HepG2 (cell line): Measurements from ENCODE around the gene CTXN3. TPM values are rescaled to one million over a fixed set of nuclear protein-coding genes. Genes with fewer than 3 reads are reported as not detected.

Experiments used
- ATAC-seq: fragments of 200-7000 bp; cut with Tn5 transposase; 3 replicates; pipeline ENCODE4 v1.9.1; 2020; ENCODE audit warnings: mild to moderate bottlenecking, moderate library complexity
- BruUV-seq: library from RNA; stranded (reverse); fragments of 400-500 nt; replicated peaks from 2 replicates; lab custom pipeline; 2021; lab: Mats Ljungman, UMichigan
- CTCF ChIA-PET: fragments of 300-600 bp; formaldehyde crosslinking; extraction: SDS; loops from one replicate; lab custom pipeline; 2021; ENCODE audit warnings: low total read pairs, inconsistent platforms, low intra/inter-chr PET ratio; lab: Yijun Ruan, JAX
- POLR2A ChIA-PET: fragments of 350-600 bp; sonication (Branson Sonifier 250); formaldehyde crosslinking; loops from one replicate; lab custom pipeline; 2020; ENCODE audit warnings: antibody characterized with exemption, inconsistent platforms; lab: Yijun Ruan, JAX
- DNase-seq: peaks from one replicate; pipeline ENCODE4 v3.0.0-alpha.2; 2015; ENCODE audit warnings: low spot score
- FAIRE-seq: peaks from 3 replicates; lab custom pipeline; 2011; peaks lifted over from hg19 to GRCh38; lab: Jason Lieb, UNC
- H2AFZ ChIP-seq: one replicate; pipeline ENCODE4 v1.6.1; 2011; ENCODE audit warnings: low read length, inconsistent platforms
- H3K27ac ChIP-seq: fragments of 300-600 bp; 3 replicates; pipeline ENCODE4 v1.8.0; 2011; ENCODE audit warnings: mixed run types, mild to moderate bottlenecking, mixed read lengths, low read length, inconsistent platforms; ENCODE audit not compliant: insufficient read depth; ENCODE audit errors: extremely low read length
- H3K27me3 ChIP-seq, 2 experiments: fragments of 200-600 bp in 1 of 2; 2 replicates in 1 of 2; 3 replicates in 1 of 2; pipeline versions ENCODE4 v1.6.0 to v1.8.0; 2011; ENCODE audit warnings: low read length in 2 of 2, mild to moderate bottlenecking in 2 of 2, moderate library complexity in 2 of 2, inconsistent platforms in 1 of 2; ENCODE audit not compliant: insufficient read depth in 2 of 2, control insufficient read depth in 1 of 2
- H3K36me3 ChIP-seq, 2 experiments: fragments of 200-600 bp in 1 of 2; replicated peaks in 1 of 2; 2 replicates in 1 of 2; 3 replicates in 1 of 2; pipeline versions ENCODE4 v1.5.1 to v1.8.0; 2011; ENCODE audit warnings: low read length in 2 of 2, inconsistent platforms in 1 of 2; ENCODE audit not compliant: insufficient read depth in 2 of 2, control insufficient read depth in 1 of 2
- H3K4me1 ChIP-seq: 2 replicates; pipeline ENCODE4 v1.5.1; 2012; ENCODE audit warnings: low read length, inconsistent platforms; ENCODE audit not compliant: insufficient read depth
- H3K4me2 ChIP-seq: 2 replicates; pipeline ENCODE4 v1.6.0; 2011; ENCODE audit warnings: low read depth, low read length, inconsistent platforms
- H3K4me3 ChIP-seq, 3 experiments: fragments of 200-600 bp in 1 of 3; sonication (generic), shearing (Covaris generic) in 1 of 3; replicated peaks in 1 of 3; 2 replicates each; pipeline ENCODE4 v1.5.1; 2011 to 2016; ENCODE audit warnings: low read length in 3 of 3, inconsistent platforms in 2 of 3, low read depth in 2 of 3, mild to moderate bottlenecking in 2 of 3, control low read depth in 1 of 3, mixed read lengths in 1 of 3; ENCODE audit not compliant: insufficient read depth in 1 of 3
- H3K79me2 ChIP-seq: one replicate; pipeline ENCODE4 v1.6.1; 2011; ENCODE audit warnings: low read length, inconsistent platforms; ENCODE audit not compliant: insufficient read depth
- H3K9ac ChIP-seq: 2 replicates; pipeline ENCODE4 v1.6.0; 2011; ENCODE audit warnings: mild to moderate bottlenecking, low read depth, low read length, inconsistent platforms; ENCODE audit not compliant: insufficient read depth
- H3K9me3 ChIP-seq: 2 replicates; pipeline ENCODE4 v1.5.1; 2012; ENCODE audit warnings: mild to moderate bottlenecking, low read length
- H4K20me1 ChIP-seq: 2 replicates; pipeline ENCODE4 v1.6.0; 2011; ENCODE audit warnings: inconsistent platforms, mild to moderate bottlenecking, low read length, moderate library complexity; ENCODE audit not compliant: insufficient read depth
- BHLHE40 ChIP-seq: IDR thresholded peaks from 2 replicates; pipeline ENCODE4 v1.6.1; 2011; ENCODE audit warnings: low read length, improper control_type of control experiment
- CREB1 ChIP-seq, 2 experiments: fragments of 450-650 bp in 1 of 2; IDR thresholded peaks; 2 replicates each; pipeline ENCODE4 v1.6.1; 2016 to 2017; ENCODE audit warnings: control low read depth in 1 of 2, mild to moderate bottlenecking in 1 of 2, missing compliant biosample characterization in 1 of 2, missing genetic modification characterization in 1 of 2
- TOE1 ChIP-seq: sonication (generic); formaldehyde crosslinking; IDR thresholded peaks from 2 replicates; pipeline ENCODE4 v1.4.0; 2020; ENCODE audit warnings: mild to moderate bottlenecking, missing genetic modification reagents
- ZNF44 ChIP-seq: sonication (generic); formaldehyde crosslinking; IDR thresholded peaks from 2 replicates; pipeline ENCODE4 v1.5.1; 2020; ENCODE audit warnings: mild to moderate bottlenecking, missing genetic modification reagents
- ZNF775 ChIP-seq: sonication (generic); formaldehyde crosslinking; IDR thresholded peaks from 2 replicates; pipeline ENCODE4 v1.4.0; 2020; ENCODE audit warnings: missing genetic modification reagents, mild to moderate bottlenecking, moderate library complexity, borderline replicate concordance
- WGBS: methylation state at CpG from one replicate; pipeline ENCODE4 v1.1.6; 2017; ENCODE audit warnings: low lambda C conversion rate; 5-methylcytosine and 5-hydroxymethylcytosine counted together
- in situ Hi-C: cut with HindIII; loops from 2 replicates; pipeline ENCODE4 v1.10.0; 2017; ENCODE audit warnings: low pct_unique_long_range_greater_than_20kb; ENCODE audit not compliant: extremely low pct_ligation_motif_present
- intact Hi-C: fragments of 100-400 bp; cut with micrococcal nuclease; formaldehyde crosslinking; loops from one replicate; pipeline ENCODE4 v1.10.0; 2022; ENCODE audit not compliant: unreplicated experiment
- polyA plus RNA-seq, 8 experiments: library from polyadenylated mRNA; depleted of rRNA in 3 of 8; stranded (reverse) in 7 of 8; unstranded in 1 of 8; fragments of >200 nt; fragmentation: Illumina TruSeq in 4 of 8; extraction: Trizol in 4 of 8; gene quantifications; 2 replicates each; pipeline versions ENCODE4 v1.2.1 to v1.2.3, GENCODE V29; 2011 to 2016; ENCODE audit warnings: low read depth in 4 of 8, missing spikeins in 1 of 8, mixed read lengths in 1 of 8; ENCODE audit not compliant: insufficient read depth in 1 of 8
- total RNA-seq, 5 experiments: library from RNA; depleted of rRNA; stranded (reverse); fragments of >200 nt; fragmentation: Illumina TruSeq; extraction: Trizol; gene quantifications; 2 replicates each; pipeline ENCODE4 v1.2.3, GENCODE V29; 2016; ENCODE audit warnings: low read depth in 1 of 5
- TF ChIP-seq, protein P1 (sequence below): sonication (generic); formaldehyde crosslinking; IDR thresholded peaks from 2 replicates; pipeline ENCODE4 v1.5.0; 2020; ENCODE audit warnings: mild to moderate bottlenecking, missing genetic modification reagents
- TF ChIP-seq, protein P2 (sequence below): IDR thresholded peaks from 2 replicates; pipeline ENCODE4 v1.6.1; 2016; ENCODE audit warnings: low read depth, control low read depth
- TF ChIP-seq, protein P3 (sequence below): sonication (generic); formaldehyde crosslinking; IDR thresholded peaks from 2 replicates; pipeline ENCODE4 v1.8.0; 2022; ENCODE audit warnings: missing genetic modification reagents, mild to moderate bottlenecking, borderline replicate concordance
- TF ChIP-seq, protein P4 (sequence below): sonication (generic); formaldehyde crosslinking; IDR thresholded peaks from 2 replicates; pipeline ENCODE4 v1.8.1; 2023; ENCODE audit warnings: mild to moderate bottlenecking, inconsistent platforms, moderate library complexity, missing genetic modification reagents, borderline replicate concordance

The CTXN3 gene
- total and polyA plus RNA-seq, 2 of the 13 experiments (the other 11 are each of a cell fraction or from before 2014, with no cell fraction given), result not detected

DNA sequence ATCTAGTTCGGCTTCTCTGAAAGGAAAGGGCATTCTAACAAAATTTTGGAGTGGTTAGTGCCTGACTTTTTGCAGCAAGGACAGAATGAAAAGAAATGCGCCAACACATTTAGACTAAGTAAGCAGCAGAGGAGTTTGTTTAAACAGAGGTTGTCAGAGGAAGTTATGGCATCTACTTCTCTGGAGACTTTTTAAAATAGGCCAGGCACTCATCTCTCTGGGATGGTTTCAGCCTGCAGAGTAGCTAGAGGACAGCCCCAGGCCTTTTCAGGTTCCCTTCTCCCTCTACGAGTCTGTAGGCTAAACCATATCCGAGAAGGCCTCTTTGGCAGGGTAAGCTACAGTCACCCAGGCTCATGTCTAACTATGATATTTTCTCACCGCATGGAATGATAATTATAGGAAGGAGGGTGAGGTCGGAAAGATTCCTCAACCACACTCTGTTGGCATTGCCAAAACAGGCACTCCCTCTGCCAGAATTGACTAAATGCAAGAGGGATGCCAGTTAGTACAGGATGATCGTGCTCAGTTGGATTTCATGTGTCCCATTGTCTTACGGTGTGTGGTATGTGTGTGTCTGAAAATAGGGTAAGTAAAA, 1.4 kb upstream of the CTXN3 start (continued):
- TF ChIP-seq, protein P1, sequence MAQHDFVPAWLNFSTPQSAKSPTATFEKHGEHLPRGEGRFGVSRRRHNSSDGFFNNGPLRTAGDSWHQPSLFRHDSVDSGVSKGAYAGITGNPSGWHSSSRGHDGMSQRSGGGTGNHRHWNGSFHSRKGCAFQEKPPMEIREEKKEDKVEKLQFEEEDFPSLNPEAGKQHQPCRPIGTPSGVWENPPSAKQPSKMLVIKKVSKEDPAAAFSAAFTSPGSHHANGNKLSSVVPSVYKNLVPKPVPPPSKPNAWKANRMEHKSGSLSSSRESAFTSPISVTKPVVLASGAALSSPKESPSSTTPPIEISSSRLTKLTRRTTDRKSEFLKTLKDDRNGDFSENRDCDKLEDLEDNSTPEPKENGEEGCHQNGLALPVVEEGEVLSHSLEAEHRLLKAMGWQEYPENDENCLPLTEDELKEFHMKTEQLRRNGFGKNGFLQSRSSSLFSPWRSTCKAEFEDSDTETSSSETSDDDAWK (CRISPR knock-in tag), result no peak
- TF ChIP-seq BHLHE40 (no peak), ZNF775 (CRISPR knock-in tag) (no peak), ZNF44 (no peak), CREB1 (IDR thresholded peaks at IDR 0.05) (no peak), CREB1 (CRISPR knock-in tag; IDR thresholded peaks at IDR 0.05) (no peak)
- TF ChIP-seq, protein P2, sequence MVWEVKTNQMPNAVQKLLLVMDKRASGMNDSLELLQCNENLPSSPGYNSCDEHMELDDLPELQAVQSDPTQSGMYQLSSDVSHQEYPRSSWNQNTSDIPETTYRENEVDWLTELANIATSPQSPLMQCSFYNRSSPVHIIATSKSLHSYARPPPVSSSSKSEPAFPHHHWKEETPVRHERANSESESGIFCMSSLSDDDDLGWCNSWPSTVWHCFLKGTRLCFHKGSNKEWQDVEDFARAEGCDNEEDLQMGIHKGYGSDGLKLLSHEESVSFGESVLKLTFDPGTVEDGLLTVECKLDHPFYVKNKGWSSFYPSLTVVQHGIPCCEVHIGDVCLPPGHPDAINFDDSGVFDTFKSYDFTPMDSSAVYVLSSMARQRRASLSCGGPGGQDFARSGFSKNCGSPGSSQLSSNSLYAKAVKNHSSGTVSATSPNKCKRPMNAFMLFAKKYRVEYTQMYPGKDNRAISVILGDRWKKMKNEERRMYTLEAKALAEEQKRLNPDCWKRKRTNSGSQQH (CRISPR knock-in tag), result no peak
- TF ChIP-seq, all 625 proteins: peak for 0

DNA sequence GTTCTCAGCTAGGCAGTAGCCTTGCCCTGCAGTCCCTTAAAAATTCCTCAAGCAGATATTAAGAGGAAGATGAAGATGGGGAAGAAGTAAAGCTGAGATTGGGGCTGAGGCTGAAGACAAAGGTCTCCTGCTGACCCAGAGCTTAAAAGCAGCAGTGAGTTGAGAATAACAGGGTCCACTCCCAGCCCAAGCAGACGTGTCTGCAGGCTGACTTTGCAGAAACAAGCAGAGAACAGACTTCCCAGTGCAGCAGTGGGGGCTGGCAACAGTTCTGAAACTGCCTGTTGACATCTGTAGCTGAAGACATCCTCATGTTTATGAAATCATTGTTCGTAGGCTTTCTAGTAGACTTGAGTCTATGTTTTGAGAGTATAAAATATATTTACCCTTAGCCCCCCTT, 1.1 kb downstream of the CTXN3 start:
- 14% methylated on average over 2 of the region's 2 CpGs for WGBS
- DNase-seq, result no peak
- Histone ChIP-seq H3K4me3 (no peak overlapping the region), H4K20me1 (no peaks in the 10 kb centered on the region), H3K27me3 (0 out of 5 replicates have a peak, but pooled peaks cover 0 to 3% of the 10 kb centered on the region in 2 experiments), H3K9ac (no peak overlapping the region), H3K9me3 (no peaks in the 10 kb centered on the region), H3K27ac (no peak overlapping the region), H3K79me2 (no peaks in the 10 kb centered on the region), H2AFZ (no peak overlapping the region), H3K4me1 (no peaks in the 10 kb centered on the region), H3K4me2 (no peak overlapping the region), H3K36me3 (no peaks in the 10 kb centered on the region)
- no peak for FAIRE-seq
- intact Hi-C loops, result no loop called here
- no TSS peak for BruUV-seq
- CTCF ChIA-PET, result no interaction called here
- TF ChIP-seq TOE1 (CRISPR knock-in tag), result no peak
- TF ChIP-seq, protein P3, sequence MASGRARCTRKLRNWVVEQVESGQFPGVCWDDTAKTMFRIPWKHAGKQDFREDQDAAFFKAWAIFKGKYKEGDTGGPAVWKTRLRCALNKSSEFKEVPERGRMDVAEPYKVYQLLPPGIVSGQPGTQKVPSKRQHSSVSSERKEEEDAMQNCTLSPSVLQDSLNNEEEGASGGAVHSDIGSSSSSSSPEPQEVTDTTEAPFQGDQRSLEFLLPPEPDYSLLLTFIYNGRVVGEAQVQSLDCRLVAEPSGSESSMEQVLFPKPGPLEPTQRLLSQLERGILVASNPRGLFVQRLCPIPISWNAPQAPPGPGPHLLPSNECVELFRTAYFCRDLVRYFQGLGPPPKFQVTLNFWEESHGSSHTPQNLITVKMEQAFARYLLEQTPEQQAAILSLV (CRISPR knock-in tag), result no peak
- TF ChIP-seq, protein P4, sequence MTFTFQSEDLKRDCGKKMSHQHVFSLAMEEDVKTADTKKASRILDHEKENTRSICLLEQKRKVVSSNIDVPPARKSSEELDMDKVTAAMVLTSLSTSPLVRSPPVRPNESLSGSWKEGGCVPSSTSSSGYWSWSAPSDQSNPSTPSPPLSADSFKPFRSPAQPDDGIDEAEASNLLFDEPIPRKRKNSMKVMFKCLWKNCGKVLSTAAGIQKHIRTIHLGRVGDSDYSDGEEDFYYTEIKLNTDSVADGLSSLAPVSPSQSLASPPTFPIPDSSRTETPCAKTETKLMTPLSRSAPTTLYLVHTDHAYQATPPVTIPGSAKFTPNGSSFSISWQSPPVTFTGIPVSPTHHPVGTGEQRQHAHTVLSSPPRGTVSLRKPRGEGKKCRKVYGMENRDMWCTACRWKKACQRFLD (CRISPR knock-in tag), result no peak
- in situ Hi-C loops, result no loop called here
- ATAC-seq, result no peak
- POLR2A ChIA-PET, result no interaction called here
